HG03139 (cell line): ENCODE measurements around the gene GAREM1.
"Not testable (repeated sequence)": the region's sequence is repeated elsewhere in the genome, so short reads cannot be mapped to it uniquely, and the experiment has no call there.

Source experiments
- ATAC-seq: cut with Tn5 transposase; IDR thresholded peaks from one replicate; pipeline ENCODE4 v1.9.1; 2021; ENCODE audit not compliant: unreplicated experiment

Gene GAREM1

GRCh38 chr18:32372381-32373061 is 98.2 kb downstream of the GAREM1 start:
- ATAC-seq = no peak

GRCh38 chr18:32372047-32372380 is 98.7 kb downstream of the GAREM1 start:
- ATAC-seq = no peak

DNA sequence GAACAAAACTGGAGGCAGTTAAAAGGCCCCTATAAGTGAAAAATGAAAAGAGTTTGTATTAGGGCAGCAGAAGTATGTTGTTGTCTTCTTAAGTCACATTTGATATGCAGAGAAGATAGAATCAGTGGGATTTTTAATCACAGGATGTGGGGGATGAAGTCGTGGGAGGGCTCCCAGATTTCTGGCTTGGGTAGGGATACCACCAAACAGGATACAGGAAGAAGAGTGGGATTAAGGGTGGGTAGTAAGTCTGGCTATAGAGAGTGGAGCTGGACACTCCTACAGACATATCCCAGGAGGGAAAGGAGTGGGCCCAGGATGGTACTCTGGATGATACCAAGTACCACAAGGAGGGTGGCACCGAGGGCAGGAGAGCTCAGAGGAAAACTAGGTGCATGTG is 99.3 kb downstream of the GAREM1 start:
- ATAC-seq = no peak

- no peak for ATAC-seq
Observed at GRCh38 chr18:32368991-32369390, 101.7 kb downstream of the GAREM1 start.

- ATAC-seq = no peak
Observed at GRCh38 chr18:32368170-32368569, 102.5 kb downstream of the GAREM1 start.

GRCh38 chr18:32366586-32367538 is 103.8 kb downstream of the GAREM1 start:
- no peak for ATAC-seq

- no peak for ATAC-seq
Observed at GRCh38 chr18:32362484-32362883, 108.2 kb downstream of the GAREM1 start.

GRCh38 chr18:32360682-32361345 is 109.9 kb downstream of the GAREM1 start:
- no peak for ATAC-seq

DNA sequence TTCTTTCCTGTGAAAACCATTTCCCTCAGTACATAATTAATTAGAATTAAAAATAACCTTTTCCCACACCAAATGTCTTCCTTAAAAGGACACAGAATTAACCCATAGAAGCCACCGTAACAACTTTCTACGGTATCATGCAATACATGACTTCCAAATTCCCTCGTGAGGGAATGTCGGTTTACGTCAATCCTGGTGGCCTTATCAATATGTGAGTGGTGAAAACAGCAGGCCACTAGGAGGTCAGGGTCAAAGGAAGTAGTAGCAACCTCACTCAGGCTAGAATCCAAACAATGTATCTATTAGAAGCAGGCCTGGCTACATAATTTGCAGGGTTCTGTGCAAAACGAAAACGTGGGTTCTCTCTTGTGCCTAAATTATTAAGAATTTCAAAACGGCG is 112.2 kb downstream of the GAREM1 start:
- ATAC-seq = no peak

DNA sequence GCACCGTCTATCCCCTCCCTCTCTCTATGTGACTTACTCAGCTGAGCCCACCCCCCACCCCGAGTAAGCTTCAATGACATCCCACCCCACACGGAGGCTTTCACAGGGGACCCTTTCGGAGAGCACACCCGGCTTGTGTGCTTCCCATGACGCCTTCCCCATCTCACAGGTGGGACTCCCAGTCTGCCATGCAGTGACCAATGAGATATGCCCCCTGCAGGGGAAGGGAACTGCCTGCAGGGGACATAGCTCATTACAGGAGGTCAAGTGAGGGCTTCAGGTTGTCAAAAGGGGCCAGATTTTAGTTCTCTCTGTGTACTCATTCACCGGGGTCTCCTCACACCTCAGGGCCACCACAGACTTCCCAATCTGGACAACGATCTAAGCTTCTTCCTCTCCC is 112.6 kb downstream of the GAREM1 start:
- ATAC-seq = no peak

GRCh38 chr18:32355896-32356295 is 114.8 kb downstream of the GAREM1 start:
- ATAC-seq = no peak

GRCh38 chr18:32354518-32354917 is 116.2 kb downstream of the GAREM1 start:
- ATAC-seq = no peak

GRCh38 chr18:32353257-32353656 is 117.4 kb downstream of the GAREM1 start:
- no peak for ATAC-seq

GRCh38 chr18:32351032-32351431 is 119.7 kb downstream of the GAREM1 start:
- ATAC-seq = no peak

DNA sequence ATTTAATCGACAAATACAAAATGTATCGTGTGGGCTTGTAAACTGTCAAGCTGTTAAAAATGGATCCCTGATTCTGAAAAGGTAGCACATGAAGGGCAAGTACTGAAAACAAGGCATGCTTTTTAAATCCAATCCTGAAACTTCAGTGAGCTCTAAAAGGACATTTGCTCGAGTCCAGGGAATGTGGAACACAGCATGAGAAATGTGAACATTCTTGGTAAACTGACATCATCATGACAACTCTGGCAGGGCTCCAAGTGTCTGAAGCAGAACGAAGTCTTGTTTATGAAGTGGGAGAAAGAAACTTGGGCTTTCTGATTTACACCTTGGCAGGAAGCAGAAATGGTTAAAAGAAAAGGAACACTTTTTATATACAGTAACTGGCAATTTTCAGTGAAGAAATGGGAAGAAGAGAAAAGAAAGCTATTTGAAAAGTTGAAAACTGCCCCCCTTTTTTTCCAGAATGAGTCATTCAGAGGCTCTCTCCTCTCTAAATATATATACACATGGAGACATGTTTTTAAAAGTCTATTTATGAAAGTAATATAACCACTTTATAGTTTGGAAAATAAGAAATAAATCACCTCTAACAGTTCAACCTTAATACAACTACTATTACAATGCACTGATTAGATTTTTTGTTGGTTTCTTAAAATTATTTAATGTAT is 120.8 kb downstream of the GAREM1 start:
- ATAC-seq = no peak

- no peak for ATAC-seq
Observed at GRCh38 chr18:32346671-32347070, 124.0 kb downstream of the GAREM1 start.

GRCh38 chr18:32343634-32344033 is 127.0 kb downstream of the GAREM1 start:
- no peak for ATAC-seq

GRCh38 chr18:32341112-32341511 is 129.6 kb downstream of the GAREM1 start:
- not testable (repeated sequence) for ATAC-seq

- ATAC-seq = no peak
Observed at GRCh38 chr18:32339045-32339444, 131.6 kb downstream of the GAREM1 start.

DNA sequence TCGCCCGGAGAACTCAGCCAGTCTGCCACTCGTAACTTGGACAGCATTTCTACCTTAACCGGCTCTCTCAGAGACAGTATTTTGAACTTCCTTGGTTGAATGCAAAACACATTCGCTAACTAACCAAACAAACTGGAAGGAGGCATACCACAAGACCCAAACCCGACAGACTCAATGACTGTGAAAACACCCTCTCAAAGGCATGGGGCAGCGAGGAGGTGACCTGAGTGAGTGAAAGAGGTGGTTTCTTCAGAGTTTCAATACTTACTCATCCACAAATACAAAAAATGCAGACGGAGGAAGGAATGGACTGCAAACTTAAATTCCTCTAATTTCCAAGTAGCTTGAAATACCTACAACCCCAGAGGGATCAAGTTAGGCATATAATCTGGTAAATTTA is 132.9 kb downstream of the GAREM1 start:
- no peak for ATAC-seq

- ATAC-seq = no peak
Observed at GRCh38 chr18:32337347-32337746, 133.3 kb downstream of the GAREM1 start.
